Stimulated activated CD8-positive, alpha-beta memory T cell treated with anti-CD3 and anti-CD28 coated beads, Interleukin-7, amount 100 ng/mL, for 4 hours (primary cell): ENCODE data around the gene CD160.
"Not testable (repeated sequence)": the region's sequence is repeated elsewhere in the genome, so short reads cannot be mapped to it uniquely, and the experiment has no call there.

Experiments used
- DNase-seq, 2 donors: peaks; one replicate each; pipeline ENCODE4 v3.0.0-alpha.2; 2020; ENCODE audit warnings: low read depth in 2 of 2

Gene CD160

GRCh38 chr1:145758575-145758974, 39.3 kb downstream of the CD160 start:
- DNase-seq, result no peak

DNA sequence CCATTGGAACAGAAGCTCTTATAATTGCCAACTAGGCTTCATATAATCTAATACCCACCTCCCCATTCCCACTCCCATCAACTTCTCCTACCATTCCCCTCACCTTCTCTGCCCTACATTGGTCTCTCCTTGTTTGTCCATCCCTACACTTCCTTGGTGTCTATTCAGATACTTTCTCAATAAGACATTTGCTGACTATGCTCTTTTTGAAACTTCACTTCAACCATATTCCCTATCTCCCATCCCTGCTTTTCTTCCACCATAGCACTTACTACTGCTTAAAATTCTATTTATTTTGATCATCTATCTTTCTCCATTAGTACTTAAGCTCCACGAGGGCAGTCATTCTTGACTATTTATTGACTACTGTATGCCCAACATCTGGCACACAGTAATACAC, 40.4 kb downstream of the CD160 start:
- no peak for DNase-seq

- DNase-seq, result not testable (repeated sequence)
Observed at GRCh38 chr1:145760395-145760949, 41.2 kb downstream of the CD160 start.

DNA sequence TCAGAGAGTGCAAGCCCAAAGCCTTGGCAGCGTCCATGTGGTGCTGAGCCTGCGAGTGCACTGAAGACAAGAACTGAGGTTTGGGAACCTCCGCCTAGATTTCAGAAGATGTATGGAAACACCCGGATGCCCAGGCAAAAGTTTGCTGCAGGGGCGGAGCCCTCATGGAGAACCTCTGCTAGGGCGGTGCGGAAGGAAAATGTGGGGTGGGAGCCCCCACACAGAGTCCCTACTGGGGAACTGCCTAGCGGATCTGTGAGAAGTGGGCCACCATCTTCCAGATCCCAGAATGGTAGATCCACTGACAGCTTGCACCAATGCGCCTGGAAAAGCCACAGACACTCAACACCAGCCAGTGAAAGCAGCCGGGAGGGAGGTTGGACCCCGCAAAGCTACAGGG, 42.2 kb downstream of the CD160 start:
- not testable (repeated sequence) for DNase-seq

GRCh38 chr1:145762001-145762400, 42.7 kb downstream of the CD160 start:
- DNase-seq, result not testable (repeated sequence)

- not testable (repeated sequence) for DNase-seq
Observed at GRCh38 chr1:145764231-145764940, 45.1 kb downstream of the CD160 start.

DNA sequence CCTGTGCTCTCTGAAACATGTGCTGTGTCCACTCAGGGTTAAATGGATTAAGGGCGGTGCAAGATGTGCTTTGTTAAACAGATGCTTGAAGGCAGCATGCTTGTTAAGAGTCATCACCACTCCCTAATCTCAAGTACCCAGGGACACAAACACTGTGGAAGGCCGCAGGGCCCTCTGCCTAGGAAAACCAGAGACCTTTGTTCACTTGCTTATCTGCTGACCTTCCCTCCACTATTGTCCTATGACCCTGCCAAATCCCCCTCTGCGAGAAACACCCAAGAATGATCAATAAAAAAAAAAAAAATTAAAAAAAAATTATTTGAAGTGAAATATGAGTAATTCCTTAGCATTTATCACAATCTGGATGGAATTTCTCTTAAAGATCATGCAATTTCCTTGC, 45.8 kb downstream of the CD160 start:
- not testable (repeated sequence) for DNase-seq

DNA sequence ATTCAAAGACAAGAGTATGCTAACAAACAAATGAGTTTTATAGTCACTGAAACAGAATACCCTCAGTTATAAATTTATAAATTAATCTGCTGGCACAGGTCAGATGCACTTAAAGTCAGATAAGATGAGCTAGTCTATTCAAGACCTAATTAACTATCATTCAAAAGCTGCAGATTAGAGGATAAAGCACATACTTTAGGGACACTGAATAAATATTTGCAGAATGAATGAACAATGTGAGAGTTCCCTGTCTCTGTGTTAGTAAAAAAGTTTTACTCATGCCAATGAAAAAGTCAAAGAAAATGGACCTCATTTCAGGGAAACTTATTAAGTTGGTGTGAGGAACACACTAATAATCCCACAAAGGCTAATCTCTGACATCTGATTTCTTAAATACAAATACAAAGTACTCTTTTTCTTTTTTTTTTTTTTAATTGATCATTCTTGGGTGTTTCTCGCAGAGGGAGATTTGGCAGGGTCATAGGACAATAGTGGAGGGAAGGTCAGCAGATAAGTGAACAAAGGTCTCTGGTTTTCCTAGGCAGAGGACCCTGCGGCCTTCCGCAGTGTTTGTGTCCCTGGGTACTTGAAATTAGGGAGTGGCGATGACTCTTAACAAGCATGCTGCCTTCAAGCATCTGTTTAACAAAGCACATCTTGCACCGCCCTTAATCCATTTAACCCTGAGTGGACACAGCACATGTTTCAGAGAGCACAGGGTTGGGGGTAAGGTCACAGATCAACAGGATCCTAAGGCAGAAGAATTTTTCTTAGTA, 46.5 kb downstream of the CD160 start:
- DNase-seq, result not testable (repeated sequence)

GRCh38 chr1:145766926-145767325, 47.6 kb downstream of the CD160 start:
- DNase-seq, result not testable (repeated sequence)

DNA sequence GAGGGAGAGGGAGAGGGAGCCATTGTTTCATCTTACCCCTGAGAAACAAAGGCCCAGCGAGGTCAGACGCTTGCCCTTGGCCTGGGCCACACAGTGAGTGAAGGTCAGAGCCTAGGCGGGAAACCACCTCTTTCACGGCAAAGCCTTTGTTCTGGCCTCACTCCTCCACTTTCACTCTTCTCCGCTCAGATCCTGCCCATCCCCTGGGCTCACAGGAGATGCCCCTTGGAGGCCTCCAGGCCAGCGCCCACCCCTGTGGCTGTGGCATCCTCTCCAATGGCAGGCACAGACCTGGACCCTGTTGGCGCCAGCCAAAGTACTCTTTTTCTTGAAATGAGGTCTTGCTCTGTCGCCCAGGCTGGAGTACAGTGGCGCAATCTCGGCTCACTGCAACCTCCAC, 48.7 kb downstream of the CD160 start:
- not testable (repeated sequence) for DNase-seq

- DNase-seq, result no peak
Observed at GRCh38 chr1:145771056-145771455, 51.8 kb downstream of the CD160 start.

GRCh38 chr1:145773423-145773822, 54.1 kb downstream of the CD160 start:
- DNase-seq, result no peak

GRCh38 chr1:145777357-145778145, 58.3 kb downstream of the CD160 start:
- no peak for DNase-seq

DNA sequence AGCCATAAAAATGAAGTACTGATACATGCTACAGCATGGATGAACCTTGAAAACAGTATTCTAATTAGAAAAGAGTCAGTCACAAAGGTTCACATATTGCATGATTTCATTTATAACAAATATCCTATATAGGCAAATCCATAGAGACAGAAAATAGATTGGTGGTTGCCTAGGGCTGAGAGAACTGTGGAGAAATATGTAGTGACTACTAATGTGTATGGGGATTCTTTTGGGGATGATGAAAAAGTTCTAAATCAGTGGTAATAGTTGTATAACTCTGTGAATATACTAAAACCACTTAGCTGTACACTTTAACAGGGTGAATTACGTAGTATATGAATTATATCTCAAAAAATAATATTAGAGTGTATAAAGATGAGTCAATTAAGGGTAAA, 58.8 kb downstream of the CD160 start:
- DNase-seq, result no peak

DNA sequence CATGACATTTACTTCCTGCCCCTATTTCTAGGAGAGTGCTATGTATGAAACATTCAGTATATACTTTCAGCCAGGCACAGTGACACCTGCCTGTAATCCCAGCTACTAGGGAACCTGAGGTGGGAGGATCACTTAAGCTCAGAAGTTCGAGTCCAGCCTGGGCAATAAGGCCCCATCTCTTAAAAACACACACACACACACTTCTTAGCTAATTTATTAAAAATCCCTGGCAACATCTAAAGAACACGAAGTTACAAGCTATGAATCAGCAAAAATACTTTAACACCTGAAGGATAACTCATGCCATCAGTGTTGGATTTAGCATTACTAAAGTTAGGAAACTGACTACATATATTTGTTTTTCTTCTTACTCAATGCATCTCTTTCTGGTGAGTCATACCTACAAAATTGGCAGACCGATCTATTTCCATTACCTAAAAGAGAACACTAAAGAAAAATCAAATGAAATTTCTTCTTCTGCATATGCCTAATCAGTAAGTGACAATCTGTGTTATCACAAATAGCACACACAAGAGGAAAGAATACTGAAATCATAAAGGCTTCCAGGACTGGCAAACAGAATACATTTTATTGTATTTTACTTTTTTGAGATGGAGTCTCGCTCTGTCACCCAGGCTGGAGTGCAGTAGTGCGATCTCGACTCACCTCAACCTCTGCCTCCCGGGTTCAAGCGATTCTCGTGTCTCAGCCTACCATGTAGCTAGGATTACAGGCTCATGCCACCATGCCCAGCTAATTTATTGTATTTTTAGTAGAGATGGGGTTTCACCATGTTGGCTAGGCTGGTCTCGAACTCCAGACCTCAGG, 63.2 kb downstream of the CD160 start:
- DNase-seq, result no peak

- DNase-seq, result no peak
Observed at GRCh38 chr1:145784409-145784808, 65.1 kb downstream of the CD160 start.

- DNase-seq, result no peak
Observed at GRCh38 chr1:145785547-145785946, 66.2 kb downstream of the CD160 start.

GRCh38 chr1:145786271-145786670, 67.0 kb downstream of the CD160 start:
- DNase-seq, result no peak

DNA sequence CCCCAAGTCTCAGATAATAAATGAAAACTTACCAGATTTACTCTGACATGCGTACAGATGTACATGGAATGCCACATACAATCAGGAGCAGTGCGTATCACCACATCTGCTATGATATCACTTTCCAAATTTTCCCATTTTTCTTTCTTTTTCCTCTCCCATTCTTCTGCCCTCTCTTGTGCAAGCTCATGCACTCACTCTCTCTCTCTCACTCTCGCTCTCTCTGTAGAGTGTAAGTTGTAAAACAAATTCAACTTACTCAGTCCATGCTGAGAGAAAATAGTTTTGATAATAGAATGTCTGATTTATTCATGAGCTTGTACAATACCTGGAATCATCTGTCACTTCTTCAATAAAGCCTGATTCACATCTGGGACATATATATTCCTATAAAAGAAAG, 69.3 kb downstream of the CD160 start:
- no peak for DNase-seq
